Ascending aorta (tissue), 2 donors: ENCODE results near the gene SNAI1. TPM values are rescaled to one million over a fixed set of nuclear protein-coding genes. Genes with fewer than 3 reads are reported as not detected.

Experiments used
- DNase-seq, 2 donors: peaks; one replicate each; pipeline ENCODE4 v3.0.0-alpha.2; 2019; ENCODE audit warnings: low spot score in 2 of 2
- H3K27ac ChIP-seq, 2 donors: fragments of 200-600 bp; sonication (generic); one replicate each; pipeline ENCODE4 v1.5.1; 2016 to 2017; ENCODE audit warnings: mild to moderate bottlenecking in 1 of 2
- H3K27me3 ChIP-seq: fragments of 200-600 bp; sonication (generic); one replicate; pipeline ENCODE4 v1.5.1; 2017
- H3K36me3 ChIP-seq, 2 donors: fragments of 200-600 bp; sonication (generic); one replicate each; pipeline ENCODE4 v1.5.1; 2016
- H3K4me1 ChIP-seq, 2 donors: fragments of 200-600 bp; sonication (generic); one replicate each; pipeline ENCODE4 v1.5.1; 2016 to 2017; ENCODE audit warnings: mild to moderate bottlenecking in 1 of 2
- H3K4me3 ChIP-seq, 2 donors: fragments of 200-600 bp; sonication (generic); one replicate each; pipeline ENCODE4 v1.5.1; 2016 to 2017; ENCODE audit warnings: mild to moderate bottlenecking in 1 of 2
- H3K9me3 ChIP-seq, 2 donors: fragments of 200-600 bp; sonication (generic); one replicate each; pipeline ENCODE4 v1.5.1; 2016
- intact Hi-C: fragments of 100-400 bp; cut with DNase I; formaldehyde crosslinking; loops from one replicate; pipeline ENCODE4 v1.15.1; 2023
- total RNA-seq: library from RNA; depleted of rRNA; stranded (reverse); fragments of >200 nt; gene quantifications from one replicate; pipeline ENCODE4 v1.1.0, GENCODE V29; 2016
- TF ChIP-seq, protein P1 (sequence below), 3 experiments: fragments of 200-600 bp in 2 of 3; fragments of 450-650 bp in 1 of 3; sonication (generic) in 2 of 3; IDR thresholded peaks; one replicate each; pipeline ENCODE4 v1.5.1; 2016 to 2019; ENCODE audit warnings: antibody characterized with exemption in 3 of 3, mild to moderate bottlenecking in 1 of 3, moderate library complexity in 1 of 3

Gene SNAI1
- total RNA-seq, 1 donor from 2014 or later: 64.4 TPM

DNA sequence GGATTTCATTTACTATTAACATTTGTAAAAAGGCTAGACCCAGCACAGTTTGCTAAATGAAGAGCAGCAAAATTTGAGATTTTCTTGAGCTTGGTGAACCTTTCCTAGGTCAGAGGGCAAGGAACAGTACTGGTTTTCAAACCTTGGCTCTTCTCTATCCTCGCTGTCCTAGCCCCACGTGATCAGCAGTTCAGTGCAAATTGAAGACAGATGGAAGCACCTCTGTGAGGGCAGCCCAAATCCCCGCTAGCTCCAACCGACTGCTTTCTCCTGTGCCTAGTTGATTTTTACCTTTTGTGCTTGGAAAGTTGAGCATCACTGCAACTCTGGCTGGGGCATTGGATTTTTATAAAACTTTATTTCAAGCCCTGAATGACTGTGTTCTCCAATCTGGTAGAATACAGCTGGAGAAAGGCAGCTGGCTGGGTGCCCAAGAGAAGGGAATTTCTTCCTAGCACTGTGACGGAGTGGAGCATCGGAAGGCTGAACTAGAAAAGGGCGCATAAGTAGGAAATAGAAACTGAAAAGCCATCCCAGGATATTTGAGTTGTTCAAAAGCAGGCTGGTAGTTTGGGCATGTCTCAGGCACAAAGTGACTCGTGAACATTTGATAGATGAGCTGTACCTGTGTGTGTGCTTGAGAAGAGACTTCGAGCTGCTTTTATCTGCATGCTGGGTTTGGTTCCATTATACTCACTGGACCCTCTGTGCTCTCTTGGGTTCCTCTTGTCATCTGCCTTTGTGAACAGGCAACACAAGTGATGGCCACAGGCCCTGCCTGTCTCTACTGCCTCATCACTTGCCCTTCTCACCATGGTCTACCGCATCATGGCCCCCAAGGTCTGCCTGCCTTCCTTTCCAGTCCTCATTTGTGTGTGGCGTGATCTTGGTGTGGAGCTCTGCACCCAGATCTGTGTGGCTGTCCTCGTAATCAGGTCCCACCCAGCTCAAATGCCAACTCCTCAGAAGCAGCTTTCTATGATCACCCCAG is 44.3 kb upstream of the SNAI1 start:
- H3K4me3 ChIP-seq: peak overlapping the region; percentile 86 to 91
- DNase-seq: peak in 1 of 2 donors; percentile 70
- intact Hi-C loops: loop anchor here (5.0 kb wide), 2 partner anchors 391 to 536 kb away; no protein-coding TSS in a partner anchor

DNA sequence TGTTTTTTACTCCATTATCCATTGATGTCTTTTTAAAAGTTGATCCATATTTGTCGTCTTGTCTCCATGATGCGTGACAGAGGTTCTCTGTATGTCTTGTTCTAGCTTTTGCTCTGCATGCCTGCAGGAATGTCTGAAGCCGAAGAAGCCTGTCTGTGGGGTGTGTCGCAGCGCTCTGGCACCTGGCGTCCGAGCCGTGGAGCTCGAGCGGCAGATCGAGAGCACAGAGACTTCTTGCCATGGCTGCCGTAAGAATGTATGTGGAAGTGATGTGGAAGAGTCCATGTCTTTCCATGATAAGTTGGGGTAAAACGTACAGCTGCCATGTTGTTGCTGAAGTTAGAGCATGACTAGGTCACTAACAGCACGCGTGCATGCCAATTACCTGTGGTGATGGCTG is 41.3 kb upstream of the SNAI1 start:
- Histone ChIP-seq H3K4me3 (no peak overlapping the region), H3K27ac (no peak overlapping the region), H3K9me3 (no peaks in the 10 kb centered on the region), H3K4me1 (peaks cover 11 to 19% of the 10 kb centered on the region in 2 donors), H3K36me3 (peaks cover 31 to 46% of the 10 kb centered on the region in 2 donors), H3K27me3 (no peaks in the 10 kb centered on the region)
- TF ChIP-seq, protein P1, sequence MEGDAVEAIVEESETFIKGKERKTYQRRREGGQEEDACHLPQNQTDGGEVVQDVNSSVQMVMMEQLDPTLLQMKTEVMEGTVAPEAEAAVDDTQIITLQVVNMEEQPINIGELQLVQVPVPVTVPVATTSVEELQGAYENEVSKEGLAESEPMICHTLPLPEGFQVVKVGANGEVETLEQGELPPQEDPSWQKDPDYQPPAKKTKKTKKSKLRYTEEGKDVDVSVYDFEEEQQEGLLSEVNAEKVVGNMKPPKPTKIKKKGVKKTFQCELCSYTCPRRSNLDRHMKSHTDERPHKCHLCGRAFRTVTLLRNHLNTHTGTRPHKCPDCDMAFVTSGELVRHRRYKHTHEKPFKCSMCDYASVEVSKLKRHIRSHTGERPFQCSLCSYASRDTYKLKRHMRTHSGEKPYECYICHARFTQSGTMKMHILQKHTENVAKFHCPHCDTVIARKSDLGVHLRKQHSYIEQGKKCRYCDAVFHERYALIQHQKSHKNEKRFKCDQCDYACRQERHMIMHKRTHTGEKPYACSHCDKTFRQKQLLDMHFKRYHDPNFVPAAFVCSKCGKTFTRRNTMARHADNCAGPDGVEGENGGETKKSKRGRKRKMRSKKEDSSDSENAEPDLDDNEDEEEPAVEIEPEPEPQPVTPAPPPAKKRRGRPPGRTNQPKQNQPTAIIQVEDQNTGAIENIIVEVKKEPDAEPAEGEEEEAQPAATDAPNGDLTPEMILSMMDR (IDR thresholded peaks at IDR 0.05): no peak
- no peak for DNase-seq
- intact Hi-C loops: no loop called here

More for the DNA sequence above, 44.3 kb upstream of the SNAI1 start:
- H3K27me3 ChIP-seq: no peaks in the 10 kb centered on the region
- no peaks in the 10 kb centered on the region for H3K9me3 ChIP-seq
- H3K4me1 ChIP-seq: peaks cover 11 to 22% of the 10 kb centered on the region in 2 donors
- peaks cover 5 to 27% of the 10 kb centered on the region in 2 donors for H3K36me3 ChIP-seq
- TF ChIP-seq, protein P1 (IDR thresholded peaks at IDR 0.05): no peak
- peak overlapping the region in 1 of 2 donors; percentile 92 for H3K27ac ChIP-seq

DNA sequence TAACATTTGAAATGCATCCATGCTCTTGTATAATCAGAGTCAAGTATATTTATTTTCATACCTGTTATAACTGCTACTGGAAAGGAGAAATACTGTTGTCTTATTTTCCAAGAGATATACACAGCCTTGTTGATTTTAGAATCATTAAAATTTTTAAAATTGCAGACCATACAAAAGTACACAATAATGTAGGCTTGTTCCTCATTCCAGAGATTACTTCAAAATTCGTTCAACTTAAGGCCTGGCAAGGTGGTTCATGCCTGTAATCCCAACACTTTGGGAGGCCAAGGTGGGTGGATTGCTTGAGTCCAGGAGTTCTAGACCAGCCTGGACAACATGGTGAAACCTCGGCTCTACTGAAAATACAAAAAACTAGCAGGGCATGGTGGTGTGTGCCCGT is 40.5 kb upstream of the SNAI1 start:
- Histone ChIP-seq H3K36me3 (peaks cover 36 to 54% of the 10 kb centered on the region in 2 donors), H3K27me3 (no peaks in the 10 kb centered on the region)

DNA sequence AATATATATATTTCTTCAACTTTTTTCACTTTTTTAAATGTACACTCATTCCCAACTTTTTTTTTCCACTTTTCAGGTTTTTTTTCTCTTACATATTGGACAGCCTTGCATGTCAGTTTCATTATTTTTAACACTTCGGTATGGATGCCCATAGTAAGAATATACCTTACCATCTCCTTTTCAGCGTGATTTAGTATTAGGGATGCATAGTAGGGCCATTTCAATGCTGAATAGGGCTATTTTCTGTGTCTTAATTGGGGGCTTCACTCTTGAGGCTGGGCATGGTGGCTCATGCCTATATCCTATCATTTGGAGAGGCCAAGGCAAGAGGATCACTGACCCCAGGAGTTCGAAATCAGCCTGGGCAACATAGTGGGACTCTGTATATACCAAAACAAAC is 39.8 kb upstream of the SNAI1 start:
- TF ChIP-seq, protein P1 (IDR thresholded peaks at IDR 0.05): no peak
- no peak for DNase-seq
- H3K4me1 ChIP-seq: peaks cover 5 to 10% of the 10 kb centered on the region in 2 donors
- no peaks in the 10 kb centered on the region for H3K27me3 ChIP-seq
- no peaks in the 10 kb centered on the region for H3K9me3 ChIP-seq
- no peak overlapping the region for H3K27ac ChIP-seq
- H3K36me3 ChIP-seq: peaks cover 36 to 57% of the 10 kb centered on the region in 2 donors
- no peak overlapping the region for H3K4me3 ChIP-seq
- intact Hi-C loops: no loop called here

More for the DNA sequence above, 40.5 kb upstream of the SNAI1 start:
- intact Hi-C loops: no loop called here
- DNase-seq: no peak
- H3K4me1 ChIP-seq: peaks cover 11 to 17% of the 10 kb centered on the region in 2 donors
- TF ChIP-seq, protein P1 (IDR thresholded peaks at IDR 0.05): no peak
- H3K4me3 ChIP-seq: no peak overlapping the region
- no peak overlapping the region for H3K27ac ChIP-seq
- no peaks in the 10 kb centered on the region for H3K9me3 ChIP-seq

DNA sequence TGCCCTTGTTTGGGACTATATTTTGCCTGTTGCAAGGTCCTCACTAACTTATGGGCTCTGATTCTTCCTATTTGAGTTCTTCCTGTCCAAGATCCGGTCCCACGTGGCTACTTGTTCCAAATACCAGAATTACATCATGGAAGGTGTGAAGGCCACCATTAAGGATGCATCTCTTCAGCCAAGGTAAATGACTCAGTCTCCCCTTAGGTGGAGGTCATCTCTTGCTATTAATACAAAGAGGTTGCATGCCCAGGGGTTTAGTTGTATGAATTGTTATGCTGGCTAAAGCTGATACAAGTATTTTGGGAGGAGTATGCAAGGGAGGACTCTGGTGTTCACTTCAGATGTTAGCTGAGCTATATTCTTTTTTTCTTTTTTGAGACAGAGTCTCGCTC is 37.5 kb upstream of the SNAI1 start:
- Histone ChIP-seq H3K36me3 (peaks cover 56 to 80% of the 10 kb centered on the region in 2 donors), H3K9me3 (no peaks in the 10 kb centered on the region), H3K27me3 (no peaks in the 10 kb centered on the region), H3K4me1 (no peaks in the 10 kb centered on the region), H3K27ac (no peak overlapping the region), H3K4me3 (no peak overlapping the region)
- intact Hi-C loops: no loop called here
- TF ChIP-seq, protein P1 (IDR thresholded peaks at IDR 0.05): no peak
- DNase-seq: no peak
